ENCODE measurements around the gene ZNF185.

- TF ChIP-seq EZH2 (IDR thresholded peaks at IDR 0.05; ENCODE audit: insufficient read depth, poor library complexity, severe bottlenecking), result no peak
- TF ChIP-seq EZH2phosphoT487 (IDR thresholded peaks at IDR 0.05; ENCODE audit: insufficient read depth, low read depth), result no peak
Measured at GRCh38 chrX:152892499-152892898, 5.4 kb upstream of the ZNF185 start.
